Large intestine (tissue), 3 donors: ENCODE data around the gene MYO5A. TPM values are rescaled to one million over a fixed set of nuclear protein-coding genes. Genes with fewer than 3 reads are reported as not detected.

Experiments
- DNase-seq, 2 donors: peaks; one replicate each; pipeline versions ENCODE4 v3.0.0 to v3.0.0-alpha.2; 2013
- H3K27ac ChIP-seq: one replicate; pipeline ENCODE4 v1.5.1; 2013; ENCODE audit warnings: low read length
- H3K27me3 ChIP-seq: 2 replicates; pipeline ENCODE4 v1.6.1; 2013; ENCODE audit warnings: low read length; ENCODE audit not compliant: control insufficient read depth, insufficient read depth
- H3K36me3 ChIP-seq: 2 replicates; pipeline ENCODE4 v1.6.1; 2013; ENCODE audit warnings: low read length; ENCODE audit not compliant: control insufficient read depth, insufficient read depth
- H3K4me1 ChIP-seq: one replicate; pipeline ENCODE4 v1.6.1; 2013; ENCODE audit warnings: low read length; ENCODE audit not compliant: control insufficient read depth, insufficient read depth
- H3K4me3 ChIP-seq: one replicate; pipeline ENCODE4 v1.5.1; 2013; ENCODE audit warnings: low read length
- H3K9me3 ChIP-seq: one replicate; pipeline ENCODE4 v1.6.1; 2013; ENCODE audit warnings: mild to moderate bottlenecking, low read depth, low read length, moderate library complexity; ENCODE audit not compliant: control insufficient read depth
- WGBS: methylation state at CpG from one replicate; pipeline ENCODE4 v1.1.5; 2013; ENCODE audit warnings: low lambda C conversion rate; ENCODE audit not compliant: insufficient coverage; 5-methylcytosine and 5-hydroxymethylcytosine counted together
- polyA plus RNA-seq: library from polyadenylated mRNA; unstranded; fragments of 120-200 nt; gene quantifications from one replicate; pipeline ENCODE4 v1.2.1, GENCODE V29; 2013

Gene MYO5A
- polyA plus RNA-seq, 1 donor, result 6.0 TPM

DNA sequence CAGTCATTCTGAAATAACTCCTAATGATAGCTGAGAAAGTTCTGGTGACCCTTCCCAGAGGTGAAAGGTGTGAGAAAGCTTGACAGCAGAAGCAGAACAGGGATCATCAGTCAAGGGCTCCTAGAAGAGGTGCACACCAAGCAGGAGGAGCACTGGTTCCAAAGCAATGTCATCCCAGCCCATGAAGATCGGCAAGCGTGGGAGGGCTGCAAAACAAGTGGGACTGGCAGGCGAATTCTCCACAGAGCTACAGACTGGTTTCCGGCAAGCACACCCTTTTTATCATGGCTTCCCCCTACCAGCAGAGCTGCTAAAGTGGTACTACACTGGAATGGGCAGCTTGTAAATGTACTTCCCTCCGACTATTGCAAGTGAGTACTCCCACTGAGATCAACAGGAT is 170.7 kb downstream of the MYO5A start:
- no peaks in the 10 kb centered on the region for H3K36me3 ChIP-seq
- no peaks in the 10 kb centered on the region for H3K9me3 ChIP-seq
- WGBS, result no CpG with 5 or more reads among the region's 5 CpGs
- no peaks in the 10 kb centered on the region for H3K4me1 ChIP-seq
- H3K4me3 ChIP-seq, result no peak overlapping the region
- DNase-seq, result no peak
- H3K27me3 ChIP-seq, result no peaks in the 10 kb centered on the region
- no peak overlapping the region for H3K27ac ChIP-seq

DNA sequence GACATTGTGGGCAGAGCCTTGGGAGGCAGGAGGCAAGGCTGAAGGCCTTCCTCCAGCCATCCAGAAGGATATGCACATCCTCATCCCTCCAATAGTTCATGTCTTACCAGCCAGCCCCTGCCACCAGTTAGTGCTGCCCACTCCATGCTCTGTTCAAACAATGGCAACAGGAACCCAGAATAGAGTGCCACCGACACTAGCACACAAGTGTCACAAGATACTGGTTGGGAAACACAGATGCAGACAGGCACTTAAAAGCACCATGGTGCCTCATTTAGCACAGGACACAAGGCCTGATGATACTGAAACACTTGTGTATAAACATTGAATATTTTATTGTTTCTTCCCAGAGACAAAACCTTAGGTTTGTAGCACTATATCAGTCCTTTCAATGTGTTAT is 176.6 kb downstream of the MYO5A start:
- DNase-seq, result no peak
- Histone ChIP-seq H3K36me3 (no peaks in the 10 kb centered on the region), H3K9me3 (no peaks in the 10 kb centered on the region), H3K4me3 (no peak overlapping the region), H3K27ac (no peak overlapping the region), H3K27me3 (no peaks in the 10 kb centered on the region), H3K4me1 (no peaks in the 10 kb centered on the region)
- no CpG with 5 or more reads among the region's 1 CpG for WGBS

DNA sequence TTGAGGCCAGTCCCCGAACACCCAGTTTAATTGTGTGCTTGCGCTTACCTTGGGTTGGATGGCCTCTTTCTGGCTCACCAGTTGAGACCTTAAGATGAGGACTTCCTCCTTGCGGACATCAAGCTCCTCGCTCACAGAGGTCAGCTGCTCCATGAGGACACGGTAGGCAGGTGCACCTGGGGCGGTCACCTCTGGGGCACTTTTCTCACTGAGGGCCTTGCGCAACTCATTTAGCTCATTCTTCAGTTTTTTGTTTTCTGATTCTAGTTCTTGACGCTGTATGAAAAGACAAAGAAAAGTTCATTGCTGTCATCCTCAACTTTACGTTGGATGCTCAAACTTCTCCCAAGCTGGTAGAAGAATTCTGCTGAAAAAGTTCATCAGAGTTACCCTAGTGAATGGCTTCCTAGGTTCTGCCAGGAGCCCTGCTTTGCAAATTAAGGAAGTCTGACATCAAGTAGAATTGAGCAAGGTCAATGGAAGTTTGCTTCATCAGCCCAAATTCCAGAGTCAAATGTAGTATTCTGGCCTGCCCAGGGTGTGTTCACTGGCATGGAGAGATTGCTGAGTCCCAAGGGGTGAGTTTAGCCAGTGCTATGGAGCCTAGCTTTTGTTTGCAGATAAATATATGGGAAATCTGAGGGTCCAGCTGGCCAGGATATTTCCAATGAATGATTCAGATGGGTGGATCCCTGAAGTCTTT is 177.3 kb downstream of the MYO5A start:
- Histone ChIP-seq H3K9me3 (no peaks in the 10 kb centered on the region), H3K4me3 (no peak overlapping the region), H3K27me3 (no peaks in the 10 kb centered on the region), H3K27ac (no peak overlapping the region), H3K4me1 (no peaks in the 10 kb centered on the region), H3K36me3 (no peaks in the 10 kb centered on the region)
- no CpG with 5 or more reads among the region's 9 CpGs for WGBS
- DNase-seq, result no peak

DNA sequence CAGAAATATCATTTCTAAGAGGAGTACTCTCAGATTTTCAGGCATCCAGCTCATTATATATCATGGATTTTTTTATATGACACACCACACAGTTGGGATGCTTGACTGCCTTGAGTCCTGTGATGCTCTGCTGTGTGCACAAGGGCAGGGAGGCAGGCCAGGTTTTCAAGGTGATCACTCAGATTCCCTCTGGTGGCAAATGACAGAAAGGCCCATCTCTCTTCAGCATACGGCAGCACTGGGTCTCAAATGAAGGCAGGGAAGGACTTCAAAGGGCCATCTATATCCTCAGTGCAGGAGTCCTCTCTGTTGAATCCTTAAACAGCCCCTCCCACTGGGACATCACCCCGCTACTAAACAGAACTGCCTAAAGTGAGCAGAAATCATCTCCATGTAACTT is 178.3 kb downstream of the MYO5A start:
- no peaks in the 10 kb centered on the region for H3K9me3 ChIP-seq
- H3K27ac ChIP-seq, result no peak overlapping the region
- H3K4me1 ChIP-seq, result no peaks in the 10 kb centered on the region
- no peaks in the 10 kb centered on the region for H3K27me3 ChIP-seq
- H3K36me3 ChIP-seq, result no peaks in the 10 kb centered on the region
- no peak overlapping the region for H3K4me3 ChIP-seq
- no CpG with 5 or more reads among the region's 2 CpGs for WGBS
- DNase-seq, result no peak

DNA sequence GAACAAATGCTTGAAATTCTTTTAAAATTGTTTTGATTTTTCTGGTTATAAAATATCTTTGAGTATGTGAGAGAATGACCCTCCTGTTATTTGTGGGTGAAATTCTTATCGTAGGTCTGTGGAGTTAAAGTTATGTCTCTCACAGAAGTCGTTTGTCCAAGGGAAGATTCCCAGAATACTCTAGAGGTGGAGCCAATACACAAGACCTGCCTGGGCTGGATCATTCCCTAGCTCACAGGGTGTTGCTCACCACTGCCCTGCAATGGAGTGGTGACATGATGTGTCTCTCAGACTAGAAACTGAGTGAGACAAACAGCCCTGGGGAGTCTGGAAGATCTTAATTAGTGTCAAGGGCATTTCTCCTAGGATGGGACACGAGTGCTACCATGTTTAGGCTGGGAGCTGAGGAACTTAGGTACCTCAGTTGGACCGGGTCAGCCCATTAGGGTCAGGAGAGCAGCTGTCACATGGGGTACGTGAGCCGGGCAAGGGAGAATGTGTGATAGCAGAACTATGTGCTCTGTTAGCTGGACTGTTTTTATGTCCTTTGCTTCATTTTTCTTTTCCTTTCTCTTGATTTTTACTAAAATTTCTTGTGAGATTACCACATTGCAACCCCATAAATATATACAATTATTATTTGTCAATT is 179.5 kb downstream of the MYO5A start:
- H3K27me3 ChIP-seq, result no peaks in the 10 kb centered on the region
- DNase-seq, result no peak
- no peak overlapping the region for H3K4me3 ChIP-seq
- H3K27ac ChIP-seq, result no peak overlapping the region
- WGBS, result 80% methylated on average over 2 of the region's 6 CpGs
- H3K4me1 ChIP-seq, result no peaks in the 10 kb centered on the region
- H3K9me3 ChIP-seq, result no peaks in the 10 kb centered on the region
- H3K36me3 ChIP-seq, result no peaks in the 10 kb centered on the region

DNA sequence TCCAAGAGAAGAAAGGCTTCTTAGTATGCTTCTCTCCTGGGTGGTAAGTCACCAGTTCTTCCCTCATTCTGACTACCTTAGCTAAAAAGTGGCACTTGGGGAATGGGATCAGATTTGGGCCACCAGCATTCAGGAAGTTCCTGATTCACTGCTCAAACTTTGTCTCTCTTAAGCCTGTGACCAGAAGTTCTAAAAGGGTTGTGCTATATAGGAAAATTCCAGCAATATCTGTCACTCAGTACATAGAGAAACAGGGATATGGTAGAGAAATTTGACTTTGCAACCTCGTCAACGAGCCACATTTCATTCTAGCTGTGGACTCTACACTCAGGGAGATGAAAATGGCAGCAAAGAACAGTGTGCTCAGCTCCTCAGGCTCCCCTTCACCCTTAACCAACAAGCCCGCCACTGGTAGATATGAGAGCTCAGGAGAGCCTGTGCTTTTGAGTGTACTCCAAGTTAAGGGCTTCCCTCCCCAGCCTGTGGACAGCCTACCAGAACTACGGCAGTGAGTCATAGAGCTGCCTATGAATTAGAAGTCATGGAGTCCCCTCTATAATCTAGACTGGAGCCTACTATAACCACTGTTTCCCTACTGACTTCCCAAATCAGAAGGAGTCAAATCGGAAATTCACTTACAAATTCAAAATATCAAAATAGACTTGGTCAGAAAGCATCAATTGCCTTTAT is 180.5 kb downstream of the MYO5A start:
- DNase-seq, result no peak
- Histone ChIP-seq H3K4me3 (no peak overlapping the region), H3K36me3 (no peaks in the 10 kb centered on the region), H3K27me3 (no peaks in the 10 kb centered on the region), H3K4me1 (no peaks in the 10 kb centered on the region), H3K9me3 (no peaks in the 10 kb centered on the region), H3K27ac (no peak overlapping the region)
- no CpG with 5 or more reads among the region's 5 CpGs for WGBS

DNA sequence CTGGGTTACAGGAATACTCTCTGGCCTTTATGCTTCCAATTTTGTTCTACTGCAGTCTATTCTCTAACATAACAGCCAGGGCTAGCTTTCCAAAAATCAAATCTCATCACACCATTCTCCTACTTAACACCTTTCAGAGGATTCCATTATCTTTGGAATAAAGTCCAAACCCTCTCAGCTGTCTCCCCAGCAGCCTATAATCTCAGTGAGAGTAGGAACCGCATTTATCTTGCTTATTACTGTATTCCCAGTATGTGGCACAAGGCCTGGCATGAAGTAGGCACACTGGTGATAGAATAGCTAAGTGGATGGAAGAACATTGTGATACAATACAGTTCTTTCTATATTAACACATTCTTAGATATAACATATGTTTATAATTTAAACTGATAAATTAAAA is 184.1 kb downstream of the MYO5A start:
- 40% methylated on average over 1 of the region's 1 CpG for WGBS

DNA sequence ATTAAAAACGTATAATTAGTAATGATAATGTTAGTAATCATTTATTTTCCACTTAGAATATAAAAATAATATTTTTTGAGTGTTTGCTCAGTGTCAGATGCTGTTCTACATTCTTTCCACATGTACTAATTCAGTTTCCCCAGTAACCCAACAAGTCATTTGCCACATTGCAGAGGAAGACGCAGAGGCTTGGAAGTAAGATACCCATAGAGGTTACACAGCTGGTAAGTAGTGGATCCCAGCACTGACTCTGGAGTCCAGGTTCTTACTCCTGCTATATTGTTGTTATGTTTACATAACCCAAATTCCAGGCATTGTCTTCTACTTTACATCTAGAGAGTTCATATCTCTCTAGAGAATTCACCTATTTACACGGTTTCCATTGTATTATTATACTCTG is 184.8 kb downstream of the MYO5A start:
- H3K27me3 ChIP-seq, result no peaks in the 10 kb centered on the region
- no peaks in the 10 kb centered on the region for H3K9me3 ChIP-seq
- no peak for DNase-seq
- no peak overlapping the region for H3K27ac ChIP-seq
- no peaks in the 10 kb centered on the region for H3K4me1 ChIP-seq
- no peak overlapping the region for H3K4me3 ChIP-seq
- 68% methylated on average over 2 of the region's 3 CpGs for WGBS
- no peaks in the 10 kb centered on the region for H3K36me3 ChIP-seq

More for the DNA sequence above, 184.1 kb downstream of the MYO5A start:
- no peak overlapping the region for H3K27ac ChIP-seq
- no peak overlapping the region for H3K4me3 ChIP-seq
- no peaks in the 10 kb centered on the region for H3K9me3 ChIP-seq
- no peak for DNase-seq
- no peaks in the 10 kb centered on the region for H3K27me3 ChIP-seq
- H3K4me1 ChIP-seq, result no peaks in the 10 kb centered on the region
- H3K36me3 ChIP-seq, result no peaks in the 10 kb centered on the region

DNA sequence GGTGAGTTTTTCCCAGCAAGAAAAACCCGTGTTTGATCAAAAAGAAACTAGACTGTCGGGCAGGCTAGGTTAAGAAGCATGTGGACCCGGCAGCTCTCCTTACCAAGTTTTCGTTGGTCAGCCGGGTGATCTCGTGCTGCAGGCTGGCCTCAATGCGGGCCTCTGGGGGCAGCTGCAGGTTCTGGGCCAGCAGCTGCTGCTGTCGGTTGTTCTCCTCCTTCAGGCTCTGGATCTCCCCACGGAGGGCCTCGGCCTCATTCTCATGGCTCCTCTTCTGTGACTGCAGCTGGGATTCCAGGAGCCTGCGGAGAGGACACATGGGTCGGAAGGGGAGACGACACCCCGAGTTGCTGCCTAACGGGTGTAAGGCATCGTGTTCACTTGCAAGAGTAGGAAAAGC is 188.6 kb downstream of the MYO5A start:
- Histone ChIP-seq H3K4me3 (no peak overlapping the region), H3K9me3 (no peaks in the 10 kb centered on the region), H3K27me3 (no peaks in the 10 kb centered on the region), H3K4me1 (no peaks in the 10 kb centered on the region), H3K27ac (no peak overlapping the region), H3K36me3 (no peaks in the 10 kb centered on the region)
- no CpG with 5 or more reads among the region's 16 CpGs for WGBS
- DNase-seq, result no peak

DNA sequence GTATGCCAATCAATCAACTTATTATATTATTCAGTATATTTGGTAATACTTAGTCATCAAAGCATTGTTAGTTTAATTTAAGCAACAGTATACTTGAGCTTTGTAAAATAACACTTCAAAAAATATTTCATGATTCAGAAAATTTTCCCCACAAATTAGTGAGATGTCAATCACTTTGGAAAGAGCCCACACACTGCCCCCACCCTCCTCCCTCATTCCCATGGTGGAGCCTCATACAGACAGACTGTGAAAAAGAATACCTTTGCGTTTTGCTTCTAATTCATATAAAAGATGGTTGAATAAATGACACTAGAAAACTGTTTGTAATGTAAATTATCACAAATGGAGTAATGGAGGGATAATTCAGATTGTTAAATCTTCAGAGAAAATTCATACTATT is 189.8 kb downstream of the MYO5A start:
- DNase-seq, result no peak
- no peaks in the 10 kb centered on the region for H3K27me3 ChIP-seq
- H3K4me3 ChIP-seq, result no peak overlapping the region
- H3K36me3 ChIP-seq, result no peaks in the 10 kb centered on the region
- H3K9me3 ChIP-seq, result no peaks in the 10 kb centered on the region
- H3K4me1 ChIP-seq, result no peaks in the 10 kb centered on the region
- no CpG with 5 or more reads among the region's 1 CpG for WGBS
- no peak overlapping the region for H3K27ac ChIP-seq
